Ecto neural progenitor cell (in vitro differentiated cells): ENCODE results near the gene HDAC9.
"Not testable (repeated sequence)": the region's sequence is repeated elsewhere in the genome, so short reads cannot be mapped to it uniquely, and the experiment has no call there.

Source experiments
- DNase-seq: peaks from one replicate; pipeline ENCODE4 v3.0.0-alpha.2; 2018; ENCODE audit warnings: low spot score

The HDAC9 gene

DNA sequence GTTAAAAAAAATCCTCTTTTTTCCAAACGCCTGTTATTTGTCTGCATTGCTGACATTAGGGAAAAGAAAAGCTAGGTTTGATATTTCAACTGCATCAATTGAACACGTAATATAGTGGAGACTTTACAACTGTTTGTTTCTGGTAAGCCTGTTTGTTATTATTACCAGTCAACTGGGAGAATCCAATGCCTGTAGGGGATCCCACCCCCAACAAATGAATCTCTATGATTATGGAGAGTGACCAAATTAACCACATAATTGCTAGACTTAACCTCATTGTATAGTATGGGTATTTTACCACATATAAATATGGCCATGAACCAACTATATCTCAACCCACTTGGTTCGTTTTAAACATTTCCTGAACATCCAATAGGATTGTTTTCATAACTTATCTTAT, 405.8 kb downstream of the HDAC9 start:
- no peak for DNase-seq

DNA sequence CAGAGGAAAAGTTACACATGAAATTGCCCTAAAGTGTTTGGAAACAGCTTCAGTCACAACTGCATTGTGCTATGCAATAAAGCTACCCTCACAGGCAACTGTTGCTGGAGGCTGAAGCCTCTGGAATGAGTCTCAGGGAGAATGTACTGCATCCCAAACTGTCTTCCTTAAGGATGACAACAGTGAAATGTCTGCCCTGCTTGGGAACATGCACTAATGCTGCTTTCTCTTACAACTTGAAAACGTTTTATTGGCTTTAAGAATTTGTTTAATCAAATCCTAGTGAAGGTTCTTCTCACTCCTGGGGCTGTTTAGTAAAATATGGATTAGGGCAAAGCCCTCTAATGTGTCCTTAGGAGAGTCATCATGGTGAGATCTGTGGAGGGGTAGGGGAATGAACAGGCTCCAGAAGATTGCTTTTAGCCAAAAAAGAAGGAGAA, 406.5 kb downstream of the HDAC9 start:
- DNase-seq = no peak

DNA sequence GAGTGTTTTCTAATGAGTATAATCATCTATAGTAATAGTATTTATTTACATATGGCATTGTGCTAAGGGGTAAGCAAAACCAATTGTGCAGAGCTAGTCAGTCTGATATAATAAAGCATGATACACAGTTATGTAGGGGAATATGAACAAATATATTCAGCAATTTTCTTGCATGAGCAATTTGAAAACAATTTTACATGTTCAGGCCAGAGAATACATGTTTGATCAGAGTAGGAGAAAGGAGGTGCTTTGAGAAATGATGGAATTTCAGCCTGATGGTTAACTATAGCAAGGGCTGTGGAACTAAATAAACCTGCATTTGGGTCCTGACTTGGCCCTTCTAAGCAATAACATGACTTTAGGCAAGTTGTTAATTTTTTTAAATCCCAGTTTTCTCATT, 407.3 kb downstream of the HDAC9 start:
- DNase-seq = no peak

DNA sequence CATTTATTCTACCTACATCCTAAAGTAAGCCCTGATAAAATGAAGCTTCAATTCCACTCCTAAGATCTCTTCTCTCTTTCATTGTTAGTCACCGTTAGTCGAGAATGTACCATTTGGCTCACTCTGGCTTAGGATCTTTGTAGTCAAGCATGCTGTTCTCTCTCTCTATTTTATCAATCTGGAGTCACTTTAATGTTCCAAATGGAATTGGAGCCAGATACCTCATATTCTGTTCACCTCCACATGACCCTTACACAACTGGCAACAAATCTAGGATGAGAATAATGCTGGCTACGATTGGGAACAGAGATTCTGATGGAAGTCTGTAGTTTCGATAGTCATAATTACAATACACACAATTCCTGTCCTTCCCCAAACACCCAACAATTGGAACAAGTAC, 408.1 kb downstream of the HDAC9 start:
- no peak for DNase-seq

DNA sequence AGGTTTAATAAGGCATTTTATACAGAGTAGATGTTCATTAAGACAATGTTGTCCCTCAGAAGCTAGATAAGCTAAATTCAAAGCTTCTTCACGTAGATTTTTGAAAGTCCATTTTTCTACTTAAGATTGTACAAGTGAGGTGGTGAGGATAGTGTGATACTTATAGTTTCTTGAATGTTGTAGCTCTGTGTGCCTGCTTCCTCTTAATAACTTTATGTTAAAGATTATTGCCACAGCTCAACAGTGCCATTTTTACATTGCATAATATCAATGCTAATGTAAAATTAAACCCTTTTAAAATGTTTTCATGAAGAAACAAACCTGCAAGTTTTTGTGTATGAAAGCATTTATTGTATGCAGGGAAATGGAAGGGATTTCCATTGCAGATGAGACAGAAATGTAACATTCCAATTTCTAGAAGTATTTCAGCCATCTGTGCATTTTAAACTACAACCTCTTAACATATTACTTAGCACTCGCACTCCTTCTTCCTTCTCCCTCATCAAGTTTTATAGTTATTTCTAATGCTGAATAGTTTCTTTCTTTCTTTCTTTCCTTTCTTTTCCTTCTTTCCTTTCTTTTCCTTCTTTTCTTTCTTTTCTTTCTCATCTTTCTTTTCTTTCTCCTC, 409.9 kb downstream of the HDAC9 start:
- DNase-seq = no peak

DNA sequence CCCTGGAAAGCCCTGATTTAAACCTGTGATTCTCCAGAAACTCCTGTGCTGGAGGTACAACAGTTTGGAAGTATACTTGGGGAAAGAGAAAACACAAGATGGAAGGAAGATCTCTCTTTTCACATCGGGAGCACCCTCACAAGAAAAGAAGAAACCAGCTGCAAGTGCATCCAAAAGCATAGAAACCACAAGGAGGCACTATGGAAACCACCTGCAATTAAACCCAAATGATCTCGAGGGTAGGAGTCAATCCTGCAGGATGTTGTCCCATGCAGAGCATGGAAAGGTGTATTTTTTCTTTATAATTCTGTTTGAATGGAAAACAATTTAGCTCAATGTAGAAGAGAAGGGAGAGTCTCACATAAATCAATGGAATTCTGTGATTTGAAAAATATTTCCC, 411.4 kb downstream of the HDAC9 start:
- no peak for DNase-seq

DNA sequence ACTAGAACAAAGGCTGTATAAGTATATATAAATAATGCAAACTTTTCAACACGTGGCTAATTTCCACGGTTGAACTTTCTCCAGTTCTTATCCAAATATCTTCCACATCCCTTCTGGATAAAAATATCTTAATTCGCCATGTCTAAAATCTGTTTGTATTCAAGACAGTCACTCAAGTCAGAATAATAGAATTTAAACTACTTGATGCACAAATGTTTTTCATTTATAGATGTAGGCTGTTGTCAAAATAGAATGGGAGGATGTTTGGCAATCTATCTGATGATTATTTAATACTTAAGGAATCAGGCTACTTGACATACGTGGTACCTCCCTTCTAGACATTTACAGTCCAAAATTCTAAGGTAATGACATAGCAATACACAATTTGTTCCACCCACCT, 417.6 kb downstream of the HDAC9 start:
- no peak for DNase-seq

DNA sequence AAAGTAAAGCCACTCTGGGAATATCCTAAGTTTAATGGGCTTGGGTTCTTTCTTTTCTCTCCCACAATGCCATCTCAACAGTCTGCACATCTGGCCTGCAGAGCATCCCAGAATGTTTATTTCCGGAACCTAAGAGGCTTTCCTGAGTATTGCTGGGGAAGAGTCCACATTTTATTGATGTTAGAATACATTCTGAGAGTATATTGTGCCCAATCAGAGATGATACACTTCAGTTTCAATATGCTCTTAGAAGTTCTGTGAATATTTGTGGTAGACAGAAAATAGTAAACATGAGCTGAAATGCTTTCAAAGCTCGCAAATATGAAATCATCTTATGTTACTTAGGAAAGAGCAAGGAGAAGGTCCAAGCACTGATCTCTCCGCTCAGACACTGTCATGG, 421.3 kb downstream of the HDAC9 start:
- no peak for DNase-seq

DNA sequence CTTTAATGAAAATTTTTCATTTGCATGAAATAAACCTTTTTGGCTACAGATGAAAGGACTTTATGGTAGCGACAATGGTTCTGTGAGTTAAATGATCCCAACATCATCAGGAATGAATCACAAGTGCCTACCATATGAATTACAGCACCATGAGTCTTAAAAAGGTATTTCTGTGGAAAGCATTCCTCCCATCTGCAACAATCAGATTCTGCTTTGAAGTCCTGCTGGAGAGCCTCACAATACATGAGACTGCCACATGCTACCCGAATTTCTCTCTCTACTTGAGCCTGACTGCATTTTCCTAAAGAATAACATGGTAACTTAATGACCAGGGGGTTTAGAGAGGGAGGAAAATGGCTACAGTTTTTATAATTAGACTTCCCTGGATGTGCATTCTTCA, 431.6 kb downstream of the HDAC9 start:
- DNase-seq = no peak

DNA sequence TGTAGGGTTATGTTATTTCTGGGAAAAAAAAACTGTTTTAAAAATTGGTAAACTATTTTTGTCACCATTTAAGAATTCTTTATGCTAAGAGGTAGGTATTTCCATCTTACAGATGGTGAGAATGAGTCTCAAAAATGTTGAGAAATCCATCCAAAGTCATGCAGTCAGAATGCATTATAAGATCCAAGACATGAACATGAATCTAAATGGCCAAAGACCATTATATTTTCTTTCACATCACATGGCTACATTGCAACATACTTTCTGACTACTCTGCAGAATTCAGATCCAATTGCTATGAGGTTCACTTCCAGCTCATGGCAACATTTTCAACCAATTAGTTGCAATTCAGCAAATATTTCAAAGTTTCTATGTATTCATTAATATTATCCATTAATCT, 440.7 kb downstream of the HDAC9 start:
- no peak for DNase-seq

DNA sequence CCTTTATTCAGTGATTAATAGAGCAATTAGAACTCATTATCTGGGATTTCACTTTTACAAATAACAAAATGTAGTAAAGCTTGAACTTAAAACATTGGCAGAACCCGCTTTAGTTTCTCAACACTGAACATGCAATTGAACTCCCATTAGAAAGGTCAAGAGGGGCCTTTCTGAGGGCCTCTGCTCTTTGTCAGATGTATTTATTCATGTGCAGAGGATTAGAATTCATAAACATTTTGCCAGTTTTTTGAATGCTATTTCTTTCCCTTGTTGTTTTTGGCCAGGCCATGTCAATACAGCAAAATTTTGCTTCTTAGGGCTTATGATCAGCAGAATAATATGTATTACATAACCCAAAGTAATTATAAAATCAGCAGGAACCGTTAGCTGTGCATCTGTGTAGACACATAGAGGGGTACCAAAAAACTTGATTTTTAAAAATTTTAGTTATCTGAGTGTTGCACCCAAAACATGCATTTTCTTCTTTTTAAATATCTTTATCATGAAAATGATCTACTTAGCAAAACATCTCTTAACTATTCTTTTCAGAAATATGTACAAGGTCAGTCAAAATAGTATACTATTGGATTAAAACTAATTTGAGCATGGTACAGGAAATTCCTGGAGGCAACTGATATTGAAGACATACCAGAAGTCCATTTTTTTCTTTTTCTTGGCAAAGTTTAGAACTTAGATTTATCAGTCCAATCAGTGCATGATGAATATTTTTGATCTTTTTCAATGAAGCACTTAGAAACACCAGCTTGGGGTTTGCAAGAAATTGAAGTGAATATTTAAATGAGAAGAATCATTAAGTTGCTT, 444.4 kb downstream of the HDAC9 start:
- no peak for DNase-seq

DNA sequence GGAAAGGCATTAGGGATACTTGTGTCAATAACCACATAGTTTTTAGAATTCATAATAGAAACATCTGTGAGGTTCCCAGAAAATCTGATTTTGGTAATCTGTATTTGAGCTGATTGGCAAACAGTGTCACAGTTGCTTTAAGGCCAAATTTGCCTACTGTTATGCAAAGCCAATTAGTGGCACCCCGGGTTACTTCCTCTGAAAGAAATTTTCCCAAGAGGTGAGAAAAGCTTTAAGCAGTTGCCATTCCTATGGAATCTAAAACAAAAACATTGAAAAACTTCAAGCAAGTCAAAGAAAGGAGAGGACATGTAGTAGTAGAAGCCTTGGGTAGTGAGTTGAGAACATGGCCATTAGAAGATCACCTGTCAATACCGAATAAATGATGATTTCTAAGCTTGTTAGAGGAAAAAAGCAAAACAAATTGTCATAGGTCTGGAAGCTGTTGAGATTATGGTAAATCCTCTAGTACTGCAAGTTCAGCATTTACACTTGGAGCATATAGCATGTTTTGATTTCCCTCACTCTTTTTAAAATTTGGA, 445.1 kb downstream of the HDAC9 start:
- no peak for DNase-seq

DNA sequence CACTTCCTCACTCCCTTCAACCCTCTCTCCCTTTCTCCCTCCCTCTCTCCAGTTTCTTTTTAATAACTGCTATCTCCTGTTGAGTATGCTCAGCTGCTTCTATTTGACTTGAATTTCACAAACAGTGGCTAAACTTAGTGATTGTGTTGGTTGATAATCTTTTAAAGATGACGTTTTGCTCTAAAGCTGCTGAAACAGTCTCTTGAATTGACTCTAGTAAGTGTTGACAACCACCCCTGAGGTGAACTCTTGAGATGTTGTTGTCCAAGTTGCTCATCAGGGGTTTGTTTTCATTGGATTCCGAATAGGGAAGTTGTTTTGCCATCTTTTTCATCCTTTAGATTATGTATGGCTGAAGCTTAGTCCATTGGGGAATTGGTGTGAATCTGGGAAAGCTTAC, 445.7 kb downstream of the HDAC9 start:
- DNase-seq = no peak

DNA sequence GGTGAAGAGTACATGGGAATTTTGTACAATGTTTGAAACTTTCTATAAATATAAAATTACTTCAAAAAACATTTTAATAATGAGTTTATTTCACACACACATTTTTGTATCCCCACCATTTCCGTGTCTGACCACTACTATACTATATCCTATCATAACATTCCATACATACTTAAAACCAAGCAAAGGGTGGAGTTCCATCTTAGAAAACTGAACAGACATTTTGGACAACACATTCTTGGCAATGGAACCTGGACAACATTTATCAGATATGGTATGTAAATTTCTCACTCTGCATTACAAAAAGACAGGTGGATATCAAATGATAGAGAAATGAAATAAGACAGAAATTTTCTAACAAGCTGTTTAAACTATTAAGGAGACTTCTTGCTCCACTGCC, 453.0 kb downstream of the HDAC9 start:
- DNase-seq = no peak

DNA sequence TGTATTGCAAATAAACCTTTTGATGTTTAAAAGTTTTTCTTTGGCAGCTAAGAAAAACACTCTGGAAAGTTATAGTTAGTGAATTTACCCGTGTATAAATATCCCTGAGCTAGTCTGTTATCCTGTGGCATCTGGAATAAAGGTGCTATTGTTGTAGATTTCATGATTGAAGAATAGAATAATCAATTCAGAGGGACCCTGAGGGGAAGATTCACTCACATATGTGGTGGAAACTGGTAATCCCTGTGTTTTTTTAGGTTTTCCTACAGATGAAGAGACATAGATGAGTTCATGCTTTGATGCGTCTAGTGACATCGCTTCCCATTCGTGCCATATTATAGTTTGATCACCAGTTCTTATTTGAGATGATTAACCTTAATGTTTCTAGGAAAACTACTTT, 457.3 kb downstream of the HDAC9 start:
- no peak for DNase-seq

DNA sequence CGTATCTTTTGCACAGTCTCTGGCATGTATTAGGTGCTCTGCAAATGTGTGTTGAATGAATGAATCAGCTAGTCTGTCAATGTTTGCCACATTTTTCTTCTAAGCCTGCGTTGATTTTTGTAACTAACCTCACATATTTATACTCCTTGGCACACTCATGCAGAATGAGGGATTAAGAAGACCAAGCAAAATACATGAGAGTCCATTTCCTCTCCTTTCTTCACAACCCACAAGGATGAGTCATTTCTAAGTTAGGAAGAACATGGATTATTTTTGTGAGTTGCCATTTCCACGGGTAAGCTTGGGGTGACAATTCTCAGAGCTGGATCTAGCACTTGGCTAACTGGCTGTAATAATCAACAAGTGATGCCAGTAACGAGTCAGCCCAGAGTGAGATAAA, 463.1 kb downstream of the HDAC9 start:
- no peak for DNase-seq

DNA sequence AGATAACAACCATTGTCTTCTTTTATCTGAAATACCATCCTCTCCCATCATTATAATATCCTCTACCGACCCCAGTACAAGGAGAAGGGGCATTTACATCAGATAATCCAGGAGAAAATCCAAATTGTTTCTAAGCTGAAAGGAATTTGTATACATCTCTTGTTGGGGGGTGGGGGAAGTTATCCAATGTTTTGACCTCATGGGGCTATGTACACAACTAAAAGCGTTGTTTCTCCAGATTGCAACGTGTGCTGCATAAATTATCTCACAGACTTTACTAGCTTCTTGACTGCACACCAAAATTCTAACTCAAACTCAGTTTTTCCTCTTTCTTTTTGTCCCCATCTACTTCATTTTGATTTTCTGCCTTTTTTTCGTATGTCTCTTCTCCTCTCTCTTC, 465.2 kb downstream of the HDAC9 start:
- DNase-seq = no peak

DNA sequence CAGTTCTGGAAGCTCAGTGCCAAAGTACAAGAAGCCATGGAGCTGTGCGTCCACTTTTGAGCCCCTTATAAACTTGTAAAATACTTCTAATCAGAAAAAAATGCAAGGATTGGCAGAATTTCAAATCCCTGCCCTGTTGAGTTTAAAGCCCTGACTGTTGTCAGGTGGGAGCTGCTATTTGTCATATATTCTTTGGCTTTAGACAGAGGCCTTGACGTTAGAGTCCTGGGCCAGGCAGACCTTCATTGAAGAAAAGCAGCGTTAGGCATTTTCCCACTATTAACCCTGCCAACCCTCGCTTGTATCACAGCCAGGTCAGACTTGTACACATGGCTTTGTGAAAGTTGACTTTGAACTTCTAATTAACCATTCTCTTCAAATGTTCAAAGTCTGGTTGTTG, 466.5 kb downstream of the HDAC9 start:
- no peak for DNase-seq

DNA sequence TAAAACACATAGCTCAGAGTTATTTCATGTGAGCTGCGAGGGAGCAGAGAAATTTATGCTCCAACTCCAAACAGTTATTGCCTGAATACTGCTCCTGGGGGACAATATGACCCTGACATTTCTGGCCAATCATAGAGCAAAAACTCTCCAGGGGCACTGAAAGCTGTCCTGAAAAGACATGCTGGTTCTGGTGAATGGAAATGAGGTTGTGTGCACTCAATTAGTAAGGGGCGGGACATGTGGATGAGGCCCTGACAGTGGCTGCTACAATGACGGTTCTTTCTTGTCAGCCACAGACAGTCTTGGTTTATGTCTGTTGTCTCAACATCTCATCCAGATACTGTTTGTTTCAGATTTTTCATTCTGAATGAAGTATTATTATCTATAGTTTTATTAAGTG, 470.1 kb downstream of the HDAC9 start:
- no peak for DNase-seq

DNA sequence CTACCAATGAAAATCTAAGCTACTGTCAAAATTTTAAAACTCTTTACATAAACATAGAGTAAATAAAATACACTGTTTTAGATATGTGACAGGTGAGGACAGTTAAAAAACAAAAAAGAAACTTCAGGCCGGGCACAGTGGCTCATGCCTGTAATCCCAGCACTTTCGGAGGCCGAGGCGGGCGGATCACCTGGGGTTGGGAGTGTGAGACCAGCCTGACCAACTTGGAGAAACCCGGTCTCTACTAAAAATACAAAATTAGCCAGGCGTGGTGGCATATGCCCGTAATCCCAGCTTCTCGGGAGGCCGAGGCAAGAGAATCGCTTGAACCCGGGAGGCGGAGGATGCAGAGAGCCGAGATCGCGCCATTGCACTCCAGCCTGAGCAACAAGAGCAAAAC, 472.2 kb downstream of the HDAC9 start:
- DNase-seq = not testable (repeated sequence)

DNA sequence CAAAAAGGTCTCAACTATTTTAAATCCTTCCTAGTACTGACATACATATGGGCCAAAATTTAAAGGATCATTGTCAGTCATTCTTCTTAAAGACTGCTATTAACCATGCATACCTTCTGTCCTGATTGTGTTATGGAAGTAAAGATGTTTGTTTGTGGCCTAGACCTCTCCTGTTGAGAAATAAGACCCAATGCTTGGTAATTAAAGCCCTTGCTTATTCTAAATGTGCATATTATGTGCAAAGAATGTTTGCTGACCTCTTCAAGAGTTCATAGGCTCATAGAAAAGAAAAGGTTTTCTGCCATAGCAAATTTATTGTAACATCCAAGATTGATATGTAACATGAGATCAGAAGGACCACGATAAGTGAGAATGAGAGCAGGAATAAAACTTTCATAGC, 476.3 kb downstream of the HDAC9 start:
- no peak for DNase-seq

DNA sequence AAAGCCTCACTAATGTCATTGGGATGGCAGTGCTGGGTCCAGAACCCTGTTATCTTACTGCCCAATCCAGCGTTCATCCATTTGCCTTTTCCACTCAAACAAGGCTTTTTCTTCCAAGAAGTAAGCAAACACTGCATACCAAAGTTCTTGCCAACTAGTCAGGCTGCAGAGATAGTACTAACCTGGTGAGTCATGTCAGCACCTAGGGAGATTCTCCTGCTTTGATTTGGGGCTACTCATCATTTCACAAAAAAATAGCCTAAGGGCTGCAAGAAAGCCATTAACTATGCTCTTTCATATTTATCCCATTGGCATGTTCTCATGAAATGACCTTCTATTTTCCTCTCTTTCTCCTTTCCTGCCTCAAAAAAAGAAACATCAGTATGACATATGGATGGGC, 479.3 kb downstream of the HDAC9 start:
- DNase-seq = no peak

DNA sequence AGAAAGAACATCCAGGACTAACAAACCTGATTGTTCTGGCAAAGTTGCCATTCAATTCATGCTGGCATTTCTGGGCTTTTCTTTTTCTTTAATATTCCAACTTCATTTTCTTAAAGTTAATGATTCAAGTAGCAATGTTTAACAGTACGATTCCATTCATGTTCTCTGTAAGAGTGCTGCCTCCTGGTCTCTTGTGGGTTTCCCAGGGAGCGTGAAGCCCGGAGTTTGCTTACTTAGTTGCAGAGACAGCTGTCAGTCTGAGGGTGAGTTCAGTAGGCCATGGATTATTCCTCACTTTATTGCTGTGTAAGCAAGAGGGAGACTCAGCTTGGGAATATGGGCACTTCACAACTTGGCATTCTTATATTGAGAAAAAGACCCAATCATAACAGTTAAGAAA, 479.7 kb downstream of the HDAC9 start:
- no peak for DNase-seq
